GM10248 (cell line): Measurements from ENCODE around the gene KCTD20.
"Not testable (repeated sequence)": the region's sequence is repeated elsewhere in the genome, so short reads cannot be mapped to it uniquely, and the experiment has no call there.

Experiments
- CTCF ChIA-PET: fragments of 300-600 bp; sonication (Branson Sonifier 250); formaldehyde crosslinking; extraction: SDS; loops from one replicate; lab custom pipeline; 2021; ENCODE audit warnings: antibody characterized with exemption; lab: Yijun Ruan, JAX
- POLR2A ChIA-PET: fragments of 350-650 bp; sonication (Branson Sonifier 250); formaldehyde crosslinking; extraction: SDS; loops from one replicate; lab custom pipeline; 2020; ENCODE audit warnings: antibody characterized with exemption; lab: Yijun Ruan, JAX
- DNase-seq: peaks from one replicate; pipeline ENCODE4 v3.0.0; 2012; ENCODE audit errors: extremely low spot score
- CTCF ChIP-seq: IDR thresholded peaks from 2 replicates; pipeline ENCODE4 v1.5.1; 2012; ENCODE audit warnings: mild to moderate bottlenecking, low read depth; ENCODE audit errors: extremely low read depth, missing control alignments, control extremely low read depth

KCTD20 gene

GRCh38 chr6:36442671-36443470 is at the start of gene KCTD20, which contains the start of gene PXT1:
Gene KCTD20 (plus strand): TSS chr6:36443000. CDS start chr6:36470098, 27,098 bp downstream.
Gene PXT1 (minus strand): TSS chr6:36442854. CDS start chr6:36426082, 16,772 bp downstream.
- ChIA-PET CTCF (interaction anchor here (0.9 to 1.8 kb wide), 5 partner anchors 12 to 23 kb away, joined by 3 to 7 read pairs (median 3); no protein-coding TSS in a partner anchor), POLR2A (no interaction called here)
- no peak for TF ChIP-seq CTCF
- peak; percentile 92 for DNase-seq

GRCh38 chr6:36399970-36400369 is 42.8 kb upstream of the KCTD20 start:
- no peak for TF ChIP-seq CTCF
- ChIA-PET CTCF (interaction anchor here (1.3 to 1.6 kb wide), 2 partner anchors 41 to 59 kb away, joined by 3 to 4 read pairs; no protein-coding TSS in a partner anchor), POLR2A (no interaction called here)
- peak; percentile 46 for DNase-seq

GRCh38 chr6:36402481-36402880 is 40.3 kb upstream of the KCTD20 start:
- TF ChIP-seq CTCF, result no peak
- POLR2A ChIA-PET, result no interaction called here
- CTCF ChIA-PET, result interaction anchor here (1.0 to 3.9 kb wide), 2 partner anchors 12 to 20 kb away, joined by 3 to 13 read pairs; no protein-coding TSS in a partner anchor
- no peak for DNase-seq

GRCh38 chr6:36404164-36404563 is 38.6 kb upstream of the KCTD20 start:
- ChIA-PET CTCF (interaction anchor here (3.9 kb wide), 1 partner anchor 19 kb away, joined by 13 read pairs; no protein-coding TSS in a partner anchor), POLR2A (interaction anchor here (0.8 kb wide), 1 partner anchor 19 kb away, joined by 3 read pairs; no protein-coding TSS in a partner anchor)
- no peak for DNase-seq
- no peak for TF ChIP-seq CTCF

- DNase-seq, CTCF ChIA-PET, POLR2A ChIA-PET: not testable (repeated sequence)
Measured at GRCh38 chr6:36409718-36410117, 33.1 kb upstream of the KCTD20 start.

GRCh38 chr6:36413489-36414480 is 29.0 kb upstream of the KCTD20 start:
- no peak for DNase-seq
- ChIA-PET POLR2A (no interaction called here), CTCF (interaction anchor here (1.0 to 1.2 kb wide), 2 partner anchors 11 to 15 kb away, joined by 3 to 4 read pairs; no protein-coding TSS in a partner anchor)
- TF ChIP-seq CTCF, result no peak
